Activated naive CD4-positive, alpha-beta T cell treated with Interleukin-2 at 50 U/mL for 16 hours (primary cell): ENCODE measurements around the gene CREB1.

ENCODE experiments used
- DNase-seq: peaks from one replicate; pipeline ENCODE4 v3.0.0-alpha.2; 2020

The CREB1 gene

DNA sequence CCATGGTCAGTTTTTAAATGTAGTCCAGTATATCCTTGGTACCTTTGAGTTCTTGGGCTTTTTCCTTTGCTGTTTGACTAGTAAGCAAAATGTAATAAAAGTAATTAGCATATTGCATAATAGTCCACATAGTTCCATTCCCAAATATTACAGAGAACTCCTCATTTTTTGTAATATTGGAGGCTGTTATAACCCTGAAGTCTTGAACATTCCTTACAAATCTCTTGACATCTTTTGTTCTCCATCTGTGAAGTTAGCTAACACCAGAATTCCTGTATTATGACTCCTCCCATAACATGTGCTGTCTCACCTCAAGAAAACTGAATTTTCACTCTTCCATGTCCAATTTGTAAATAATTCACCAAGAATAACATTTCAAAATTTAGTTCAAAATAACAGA lies 17.1 kb downstream of the CREB1 start:
- no peak for DNase-seq

- DNase-seq, result no peak
Measured at GRCh38 chr2:207549145-207549544, 19.4 kb downstream of the CREB1 start.

DNA sequence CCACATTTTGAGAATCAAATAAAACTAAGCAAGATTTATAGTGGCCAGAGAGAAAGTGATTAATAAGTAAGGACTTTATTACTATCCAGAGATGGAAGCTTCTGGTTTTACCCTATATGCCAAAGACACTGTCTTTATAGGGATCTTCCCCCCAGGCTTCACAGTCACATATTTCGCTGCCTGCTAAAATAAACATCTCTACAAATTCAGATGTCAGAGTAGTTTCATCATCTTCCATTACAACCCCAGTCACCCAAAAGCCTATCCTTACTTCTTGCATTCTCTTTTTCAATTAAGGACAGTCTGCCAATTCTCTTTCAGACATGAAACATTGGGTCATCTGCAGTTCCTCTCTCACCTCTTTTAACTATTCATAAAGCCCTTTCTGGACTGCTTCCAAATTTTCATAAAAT lies 28.3 kb downstream of the CREB1 start:
- DNase-seq, result no peak

- no peak for DNase-seq
Measured at GRCh38 chr2:207561386-207562080, 31.8 kb downstream of the CREB1 start.

DNA sequence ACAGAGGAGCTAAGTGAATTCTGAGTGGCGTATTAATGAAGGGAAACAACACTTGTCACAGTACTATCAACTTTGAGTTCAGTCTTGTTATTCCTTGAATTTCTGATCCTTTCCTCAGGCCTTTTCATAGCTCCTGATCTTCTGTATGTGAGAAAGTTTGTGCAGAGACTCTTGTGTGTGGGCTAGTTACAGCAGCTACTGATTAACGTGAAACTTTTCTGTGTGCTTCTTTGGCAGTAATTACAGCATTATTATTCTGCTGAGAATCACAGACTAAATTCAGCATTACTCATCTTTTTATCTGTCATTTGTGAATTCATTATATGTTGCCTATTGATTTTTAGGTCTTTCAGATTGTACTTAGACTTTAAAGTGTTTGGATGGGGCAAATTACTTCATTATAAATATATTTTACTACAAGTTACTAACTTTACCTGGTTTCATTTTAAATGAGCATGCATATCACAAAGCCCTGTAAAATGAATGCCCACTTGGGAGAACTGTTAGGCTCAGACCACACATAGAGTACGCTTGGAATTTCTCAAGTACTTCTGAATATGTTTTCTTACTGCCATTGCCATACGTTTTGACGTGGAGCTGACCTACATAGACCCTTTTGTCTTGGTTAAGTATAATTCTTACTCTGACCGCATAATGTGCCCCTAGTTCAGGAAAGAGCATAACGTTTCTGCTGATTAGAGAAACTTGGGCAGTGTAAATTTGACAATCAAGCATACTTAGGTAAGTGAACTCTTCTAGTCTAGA lies 36.2 kb downstream of the CREB1 start:
- no peak for DNase-seq

GRCh38 chr2:207567671-207568070 lies 37.9 kb downstream of the CREB1 start:
- no peak for DNase-seq

- no peak for DNase-seq
Measured at GRCh38 chr2:207571370-207571769, 41.6 kb downstream of the CREB1 start.

DNA sequence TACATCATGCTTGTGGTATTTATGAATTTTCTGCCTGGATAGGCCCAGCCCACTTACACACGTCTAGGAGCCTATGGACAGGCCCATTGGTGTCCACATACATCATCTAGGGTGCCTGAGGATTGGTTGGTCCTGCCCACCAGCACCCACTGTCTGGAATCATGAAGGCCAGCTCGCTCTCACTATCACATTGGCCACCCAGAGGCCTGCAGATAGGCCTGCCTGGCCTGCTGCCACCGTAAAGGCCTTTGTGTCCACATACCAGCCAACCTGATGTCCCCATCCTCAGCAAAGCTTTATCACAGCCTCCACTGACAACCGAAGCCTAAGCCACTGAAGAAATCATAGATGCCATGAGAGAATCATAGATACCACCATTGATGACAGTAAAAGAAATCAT lies 55.2 kb downstream of the CREB1 start:
- DNase-seq, result no peak

DNA sequence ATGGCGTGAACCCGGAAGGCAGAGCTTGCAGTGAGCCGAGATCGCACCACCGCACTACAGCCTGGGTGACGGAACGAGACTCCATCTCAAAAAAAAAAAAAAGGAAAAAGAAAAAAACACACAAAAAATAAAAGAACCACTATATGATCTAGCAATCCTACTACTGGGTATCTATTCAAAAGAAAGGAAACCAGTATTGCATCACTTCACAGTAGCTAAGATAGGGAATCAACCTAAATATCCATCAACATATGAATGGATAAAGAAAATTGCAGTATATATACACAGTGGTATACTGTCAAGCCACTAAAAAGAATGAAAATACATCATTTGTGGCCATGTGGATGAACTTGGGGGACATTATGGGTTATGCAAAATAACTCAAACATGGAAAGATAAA lies 57.5 kb downstream of the CREB1 start:
- no peak for DNase-seq

- DNase-seq, result no peak
Measured at GRCh38 chr2:207589143-207589542, 59.4 kb downstream of the CREB1 start.

- DNase-seq, result no peak
Measured at GRCh38 chr2:207593277-207593676, 63.5 kb downstream of the CREB1 start.

GRCh38 chr2:207594264-207594663 lies 64.5 kb downstream of the CREB1 start:
- DNase-seq, result no peak

GRCh38 chr2:207594731-207595130 lies 65.0 kb downstream of the CREB1 start:
- no peak for DNase-seq

GRCh38 chr2:207599636-207600035 lies 69.9 kb downstream of the CREB1 start:
- no peak for DNase-seq

DNA sequence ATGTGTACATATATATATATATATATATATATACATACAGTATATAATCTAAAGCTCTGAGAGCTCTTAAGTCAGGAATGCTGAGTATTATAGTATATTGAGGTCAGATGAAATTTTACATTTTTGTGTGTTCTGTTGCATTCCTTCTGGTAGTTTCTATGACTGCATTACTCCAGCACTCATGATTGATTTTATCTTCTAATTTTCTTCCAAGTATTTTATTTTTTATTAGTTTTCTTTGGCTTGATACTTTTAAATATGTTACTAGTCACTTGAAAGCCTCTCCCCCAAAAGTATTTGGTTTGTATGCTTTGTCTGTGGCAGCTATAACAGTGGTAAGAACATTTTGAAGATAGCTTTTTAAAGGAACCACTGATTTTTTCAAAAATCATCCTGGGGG lies 70.5 kb downstream of the CREB1 start:
- DNase-seq, result no peak

GRCh38 chr2:207601774-207602173 lies 72.0 kb downstream of the CREB1 start:
- DNase-seq, result no peak

GRCh38 chr2:207603486-207603885 lies 73.7 kb downstream of the CREB1 start:
- no peak for DNase-seq

DNA sequence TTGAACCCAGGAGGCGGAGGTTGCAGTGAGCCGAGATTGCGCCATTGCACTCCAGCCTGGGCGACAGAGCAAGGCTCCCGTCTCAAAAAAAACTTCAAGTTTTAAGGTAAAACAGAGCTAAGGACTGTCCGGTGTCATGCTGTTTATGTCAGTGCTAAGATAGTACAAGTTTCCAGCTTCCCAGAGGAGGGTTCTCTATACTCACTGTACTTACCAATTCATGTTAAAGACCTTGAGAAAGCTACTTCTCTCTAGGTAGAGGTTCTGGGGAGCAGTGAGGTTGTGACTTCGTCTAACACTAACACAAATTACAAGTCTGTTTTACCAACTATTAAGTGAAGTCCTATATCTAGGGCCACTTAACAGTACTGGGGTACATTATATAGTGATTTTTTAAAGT lies 76.6 kb downstream of the CREB1 start:
- no peak for DNase-seq

GRCh38 chr2:207606829-207607228 lies 77.1 kb downstream of the CREB1 start:
- DNase-seq, result no peak

- DNase-seq, result no peak
Measured at GRCh38 chr2:207612714-207613113, 83.0 kb downstream of the CREB1 start.

DNA sequence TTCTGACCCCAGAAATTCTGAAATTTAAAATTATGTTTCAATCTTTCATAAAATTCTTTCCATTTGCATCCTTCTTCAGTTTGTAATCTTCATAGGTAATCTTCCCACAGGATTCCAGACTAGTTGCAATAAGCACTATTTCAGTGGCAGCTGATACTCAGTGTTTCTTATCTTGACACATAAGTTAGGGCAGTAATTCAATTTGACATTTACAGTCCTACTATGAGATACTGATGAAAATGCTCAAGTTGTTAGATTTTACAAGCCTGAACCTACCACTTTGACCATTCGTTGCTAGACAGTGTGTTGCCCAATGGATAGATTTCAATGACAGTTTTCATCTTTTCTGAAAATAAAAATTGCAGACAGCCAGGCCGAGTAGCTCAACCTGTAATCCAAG lies 85.1 kb downstream of the CREB1 start:
- no peak for DNase-seq

- DNase-seq, result no peak
Measured at GRCh38 chr2:207616185-207616584, 86.4 kb downstream of the CREB1 start.

DNA sequence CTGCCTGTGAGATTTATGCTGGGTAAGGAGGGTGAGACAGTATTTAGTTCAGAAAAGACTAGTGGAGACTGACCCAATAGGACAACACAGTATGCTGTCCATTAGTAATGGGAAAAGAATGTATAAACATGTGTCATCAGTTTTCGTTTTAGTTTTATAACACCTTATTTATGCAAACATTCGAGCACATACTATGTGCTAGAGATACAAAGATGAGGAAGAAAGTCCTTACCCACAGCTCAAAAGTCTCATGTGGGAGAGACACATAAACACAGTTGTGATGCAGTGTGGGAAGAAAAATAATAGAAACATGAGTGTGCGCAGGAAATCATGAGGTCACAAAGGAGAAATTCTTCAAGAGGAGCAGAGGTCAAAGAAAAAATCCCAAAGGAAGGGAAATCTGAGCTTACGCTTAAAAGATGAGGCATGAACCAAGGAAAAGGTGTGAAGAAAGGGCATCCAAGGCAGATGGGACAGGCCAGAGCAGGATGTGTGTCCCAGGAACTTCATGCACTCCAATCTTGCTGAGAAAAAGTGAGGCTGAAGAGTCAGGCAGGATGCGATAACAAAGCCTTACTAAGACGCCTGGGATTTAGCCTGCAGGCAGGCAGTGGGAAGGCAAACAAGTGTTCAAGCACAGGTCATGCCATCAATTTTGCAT lies 87.4 kb downstream of the CREB1 start:
- no peak for DNase-seq

GRCh38 chr2:207619764-207620203 lies 90.0 kb downstream of the CREB1 start:
- DNase-seq, result no peak
